Stimulated activated naive CD8-positive, alpha-beta T cell treated with anti-CD3 and anti-CD28 coated beads, Interleukin-15, amount 100 ng/mL, for 72 hours (primary cell): ENCODE data around the gene IRF8.
"Not testable (repeated sequence)": the region's sequence is repeated elsewhere in the genome, so short reads cannot be mapped to it uniquely, and the experiment has no call there.

Experiments used
- ATAC-seq: fragments of 150-1000 bp; cut with Tn5 transposase; 2 replicates; pipeline ENCODE4 v1.10.0; 2021; ENCODE audit warnings: mild to moderate bottlenecking, moderate library complexity
- DNase-seq, 2 donors: peaks; one replicate each; pipeline ENCODE4 v3.0.0; 2021 to 2022
- H3K27ac Mint-ChIP-seq, 2 donors: one replicate each; pipeline ENCODE4 v1.8.0; 2022; ENCODE audit warnings: mild to moderate bottlenecking in 2 of 2, mixed read lengths in 2 of 2, moderate library complexity in 2 of 2
- H3K27me3 Mint-ChIP-seq: one replicate; pipeline ENCODE4 v1.8.0; 2022; ENCODE audit warnings: mixed read lengths
- H3K4me1 Mint-ChIP-seq: one replicate; pipeline ENCODE4 v1.8.0; 2022; ENCODE audit warnings: mild to moderate bottlenecking, mixed read lengths
- H3K4me3 Mint-ChIP-seq, 2 donors: one replicate each; pipeline ENCODE4 v1.8.0; 2022; ENCODE audit warnings: mild to moderate bottlenecking in 2 of 2, mixed read lengths in 2 of 2, moderate library complexity in 1 of 2
- H3K9me3 Mint-ChIP-seq, 2 donors: one replicate each; pipeline ENCODE4 v1.8.0; 2022; ENCODE audit warnings: mixed read lengths in 2 of 2

The IRF8 gene

DNA sequence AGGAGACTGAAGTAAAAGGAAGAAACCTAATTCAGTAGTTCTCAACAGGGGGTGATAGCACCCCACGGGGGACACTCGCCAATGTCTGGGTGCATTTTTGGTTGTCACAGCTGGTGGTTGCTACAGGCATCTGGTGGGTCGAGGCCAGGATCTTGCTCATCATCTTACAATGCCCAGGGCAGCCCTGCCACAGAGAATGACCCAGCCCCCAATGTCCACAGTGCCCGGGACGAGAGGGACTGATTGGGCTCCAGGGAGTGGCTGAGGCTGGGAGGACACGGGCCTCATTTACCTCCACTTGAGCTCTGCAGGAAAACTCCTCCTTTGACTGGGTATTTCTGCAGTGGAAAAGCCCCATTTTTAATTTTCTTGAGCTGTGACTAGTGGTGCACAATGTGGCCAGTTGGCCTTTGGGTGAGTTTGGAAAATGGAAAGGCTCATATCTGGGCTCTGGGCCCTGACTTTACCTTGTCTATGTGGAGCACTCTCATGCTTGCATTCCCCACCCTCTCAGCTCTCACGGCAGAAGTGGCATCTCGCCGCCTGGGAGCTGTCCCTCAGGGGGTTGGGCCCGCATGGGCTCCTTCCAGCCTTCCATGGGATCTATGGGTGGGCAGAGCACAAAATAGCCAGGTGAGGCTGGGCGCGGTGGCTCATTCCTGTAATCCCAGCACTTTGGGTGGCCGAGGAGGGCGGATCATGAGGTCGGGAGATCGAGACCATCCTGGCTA, 37.7 kb upstream of the IRF8 start:
- ATAC-seq (no peak), DNase-seq (no peak)
- Mint-ChIP-seq H3K4me3 (no peak overlapping the region), H3K27ac (peak overlapping the region in 1 of 2 donors; percentile 31), H3K27me3 (no peaks in the 10 kb centered on the region), H3K4me1 (peaks cover 45% of the 10 kb centered on the region), H3K9me3 (peaks cover 6 to 7% of the 10 kb centered on the region in 2 donors)

DNA sequence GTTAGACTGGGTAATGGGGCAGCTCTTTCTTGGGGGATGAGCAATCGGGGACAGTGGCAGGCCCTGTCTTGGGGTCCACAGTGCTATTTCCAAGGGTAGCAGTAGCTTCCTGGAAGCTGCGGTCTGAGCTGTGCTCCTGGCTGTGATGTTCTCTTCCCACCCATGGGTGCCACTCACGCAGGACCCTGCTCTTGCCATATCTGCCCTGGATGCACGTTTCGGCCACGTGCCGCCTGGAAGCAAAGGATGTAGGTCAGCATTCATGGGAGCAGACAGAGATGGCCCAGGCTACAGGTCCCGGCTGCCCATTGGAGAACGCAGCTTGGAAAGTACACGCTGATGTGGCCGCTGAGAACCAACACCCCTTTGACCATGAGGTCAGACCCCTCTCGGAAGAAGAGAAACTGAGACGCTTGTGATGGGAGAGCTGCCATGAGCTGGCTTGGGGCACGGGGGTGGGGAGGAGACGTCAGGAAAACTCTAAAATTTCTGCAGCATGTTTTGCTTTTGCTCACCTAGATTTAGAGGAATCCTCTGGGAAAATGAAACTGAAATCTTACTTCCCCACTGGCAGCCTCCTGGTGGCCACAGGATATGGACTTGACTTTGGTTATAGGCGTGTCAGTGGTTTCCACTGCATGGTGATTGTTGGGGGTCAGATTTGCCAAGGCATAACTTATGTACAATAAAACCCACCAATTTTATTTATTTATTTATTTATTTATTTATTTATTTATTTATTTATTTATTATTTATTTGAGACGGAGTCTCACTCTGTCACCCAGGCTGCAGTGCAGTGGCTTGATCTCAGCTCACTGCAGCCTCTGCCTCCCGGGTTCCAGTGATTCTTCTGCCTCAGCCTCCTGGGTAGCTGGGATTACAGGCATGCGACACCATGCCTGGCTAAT, 36.2 kb upstream of the IRF8 start:
- H3K4me3 Mint-ChIP-seq = no peak overlapping the region
- H3K27ac Mint-ChIP-seq = no peak overlapping the region
- H3K4me1 Mint-ChIP-seq = peaks cover 48% of the 10 kb centered on the region
- DNase-seq = no peak
- peaks cover 6 to 7% of the 10 kb centered on the region in 2 donors for H3K9me3 Mint-ChIP-seq
- ATAC-seq = no peak
- no peaks in the 10 kb centered on the region for H3K27me3 Mint-ChIP-seq

DNA sequence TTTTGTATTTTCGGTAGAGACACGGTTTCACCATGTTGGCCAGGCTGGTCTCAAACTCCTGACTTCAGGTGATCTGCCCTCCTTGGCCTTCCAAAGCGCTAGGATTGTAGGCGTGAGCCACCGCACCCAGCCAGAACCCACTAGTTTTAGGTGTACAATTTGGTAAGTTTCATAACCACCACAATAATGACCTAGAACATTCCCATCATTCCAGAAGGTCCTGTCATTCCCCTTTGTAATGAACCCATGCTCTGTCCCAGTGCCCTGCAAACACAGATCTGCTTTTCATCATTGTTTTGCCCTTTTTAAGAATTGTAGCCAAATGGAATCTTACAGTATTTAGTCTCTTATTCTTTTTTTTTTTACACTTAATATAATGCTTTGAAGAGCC, 35.6 kb upstream of the IRF8 start:
- Mint-ChIP-seq H3K9me3 (peaks cover 6 to 8% of the 10 kb centered on the region in 2 donors), H3K27me3 (no peaks in the 10 kb centered on the region), H3K27ac (no peak overlapping the region), H3K4me1 (peaks cover 45% of the 10 kb centered on the region), H3K4me3 (no peak overlapping the region)
- ATAC-seq = no peak
- no peak for DNase-seq

DNA sequence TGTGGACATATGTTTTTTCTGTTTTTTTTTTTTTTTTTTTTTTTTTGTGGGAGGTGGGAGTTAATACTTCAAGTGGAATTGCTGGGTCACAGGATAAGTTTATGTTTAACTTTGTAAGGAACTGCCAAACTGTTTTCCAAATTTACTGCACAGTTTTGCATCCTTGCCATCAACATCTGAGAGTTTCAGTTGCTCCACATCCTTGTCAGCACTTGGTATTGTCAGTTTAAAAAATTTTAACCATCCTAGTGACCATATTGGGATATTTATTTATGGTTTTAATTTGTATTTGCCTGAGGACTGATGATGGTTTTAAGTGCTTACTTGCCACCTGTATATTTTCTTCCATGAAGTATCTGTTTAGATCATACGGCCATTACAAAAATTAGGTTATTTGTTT, 34.0 kb upstream of the IRF8 start:
- no peak for ATAC-seq
- Mint-ChIP-seq H3K27ac (no peak overlapping the region), H3K27me3 (no peaks in the 10 kb centered on the region), H3K4me3 (no peak overlapping the region), H3K4me1 (peaks cover 49% of the 10 kb centered on the region), H3K9me3 (peaks cover 14 to 16% of the 10 kb centered on the region in 2 donors)
- no peak for DNase-seq

DNA sequence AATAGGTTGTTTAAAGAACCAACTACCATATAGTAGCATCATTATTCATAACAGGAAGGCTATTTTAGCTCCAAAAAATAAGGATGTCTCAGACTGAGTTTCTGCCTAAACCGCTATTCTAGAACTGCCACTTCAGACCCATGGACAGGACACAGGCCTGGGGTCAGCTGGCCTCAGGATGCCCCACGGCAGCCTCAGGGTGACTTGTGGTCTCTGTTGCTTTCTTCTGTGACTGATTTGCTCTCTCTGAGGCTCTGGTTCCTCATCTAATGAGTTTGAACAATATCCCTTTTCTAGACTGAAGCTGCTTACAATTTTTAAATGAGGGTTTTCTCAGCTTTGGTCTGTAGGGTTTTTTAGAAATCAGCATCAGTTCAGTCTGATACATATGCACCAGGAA, 31.8 kb upstream of the IRF8 start:
- no peak overlapping the region for H3K27ac Mint-ChIP-seq

DNA sequence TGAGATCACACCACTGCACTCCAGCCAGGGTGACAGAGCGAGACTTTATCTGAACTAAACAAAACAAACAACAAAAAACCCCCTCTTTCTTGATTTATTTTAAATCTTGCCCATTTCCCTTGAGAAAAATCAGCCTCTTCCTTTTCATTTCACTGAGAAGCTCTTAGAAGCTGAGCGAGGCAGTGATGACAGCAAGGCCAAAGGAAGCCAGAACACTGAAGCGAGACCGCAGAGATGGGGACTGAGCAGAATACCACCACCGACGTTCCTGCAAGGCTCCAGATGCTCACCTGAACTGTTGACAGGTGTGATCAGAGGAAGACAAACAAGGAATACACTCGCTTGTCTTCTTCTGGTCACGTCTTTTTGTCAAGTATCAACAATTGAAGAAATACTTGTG, 30.5 kb upstream of the IRF8 start:
- peaks cover 14 to 16% of the 10 kb centered on the region in 2 donors for H3K9me3 Mint-ChIP-seq
- H3K4me1 Mint-ChIP-seq = peaks cover 53% of the 10 kb centered on the region
- ATAC-seq = no peak
- DNase-seq = no peak
- H3K27me3 Mint-ChIP-seq = peaks cover 7% of the 10 kb centered on the region
- no peak overlapping the region for H3K4me3 Mint-ChIP-seq
- H3K27ac Mint-ChIP-seq = peak overlapping the region; percentile 2 to 20

More for the DNA sequence above, 31.8 kb upstream of the IRF8 start:
- no peak for ATAC-seq
- no peaks in the 10 kb centered on the region for H3K27me3 Mint-ChIP-seq
- peaks cover 14 to 16% of the 10 kb centered on the region in 2 donors for H3K9me3 Mint-ChIP-seq
- H3K4me3 Mint-ChIP-seq = no peak overlapping the region
- DNase-seq = no peak
- peaks cover 56% of the 10 kb centered on the region for H3K4me1 Mint-ChIP-seq

DNA sequence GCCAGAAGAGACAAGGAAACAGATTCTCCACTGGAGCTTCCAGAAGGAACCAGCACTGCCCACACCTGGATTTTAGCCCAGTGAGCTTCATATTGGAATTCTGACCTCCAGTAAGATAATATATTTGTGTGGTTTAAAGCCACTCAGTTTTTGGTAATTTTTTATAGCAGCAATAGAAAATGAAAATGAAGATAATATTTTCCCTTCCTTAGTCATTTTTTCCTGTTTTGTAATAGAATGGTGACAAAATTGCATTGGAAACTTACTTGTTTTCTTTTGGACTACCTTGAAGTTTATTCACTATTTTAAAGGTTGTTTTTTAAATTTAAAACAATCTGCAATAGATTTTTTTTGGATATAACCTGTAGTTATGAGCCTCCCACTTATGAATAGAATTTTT, 29.8 kb upstream of the IRF8 start:
- H3K9me3 Mint-ChIP-seq = peaks cover 8 to 10% of the 10 kb centered on the region in 2 donors
- peaks cover 10% of the 10 kb centered on the region for H3K27me3 Mint-ChIP-seq
- no peak overlapping the region for H3K4me3 Mint-ChIP-seq
- DNase-seq (no peak), ATAC-seq (no peak)
- H3K27ac Mint-ChIP-seq = no peak overlapping the region
- peaks cover 53% of the 10 kb centered on the region for H3K4me1 Mint-ChIP-seq

DNA sequence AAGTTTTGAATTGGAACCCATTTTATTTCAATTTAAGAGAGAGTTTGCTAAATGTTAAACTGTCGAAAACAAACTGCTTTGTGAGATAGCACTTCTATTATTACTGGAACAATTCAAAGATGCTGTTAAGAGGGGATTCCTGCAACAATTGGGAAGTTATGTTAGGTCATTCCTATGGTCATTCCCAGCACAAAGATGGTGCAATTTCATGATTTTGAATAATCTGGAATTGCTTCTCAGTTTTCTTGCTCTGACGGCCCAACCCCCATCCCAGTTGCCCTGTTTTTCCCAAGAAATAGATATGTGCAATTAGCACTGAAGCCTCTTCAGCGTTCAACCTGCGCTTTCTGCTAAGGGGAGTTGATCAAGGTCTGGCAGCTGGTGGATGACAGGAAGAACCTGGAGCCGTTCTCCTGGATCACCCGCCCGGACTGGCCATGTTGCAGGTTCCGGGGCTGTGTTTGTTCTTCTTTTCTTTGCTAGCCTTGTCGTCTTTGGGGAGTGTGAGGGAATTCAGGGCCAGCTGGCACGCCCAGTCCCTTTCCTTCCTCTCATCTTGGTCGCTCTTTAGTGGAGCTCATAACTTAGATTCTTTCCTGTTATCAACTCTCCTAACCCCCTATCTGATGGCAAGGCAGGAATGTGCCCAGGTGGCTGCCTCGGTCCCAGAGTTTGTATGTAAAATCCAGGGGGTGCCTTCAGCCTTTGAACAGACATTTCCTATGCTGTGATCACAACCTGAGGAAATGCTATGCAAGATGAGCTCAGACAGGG, 29.0 kb upstream of the IRF8 start:
- DNase-seq = no peak
- Mint-ChIP-seq H3K4me1 (peaks cover 53% of the 10 kb centered on the region), H3K9me3 (peaks cover 8 to 9% of the 10 kb centered on the region in 2 donors), H3K27ac (peak overlapping the region; percentile 35 to 76), H3K4me3 (peak overlapping the region; percentile 52 to 53), H3K27me3 (peaks cover 17% of the 10 kb centered on the region)
- no peak for ATAC-seq

DNA sequence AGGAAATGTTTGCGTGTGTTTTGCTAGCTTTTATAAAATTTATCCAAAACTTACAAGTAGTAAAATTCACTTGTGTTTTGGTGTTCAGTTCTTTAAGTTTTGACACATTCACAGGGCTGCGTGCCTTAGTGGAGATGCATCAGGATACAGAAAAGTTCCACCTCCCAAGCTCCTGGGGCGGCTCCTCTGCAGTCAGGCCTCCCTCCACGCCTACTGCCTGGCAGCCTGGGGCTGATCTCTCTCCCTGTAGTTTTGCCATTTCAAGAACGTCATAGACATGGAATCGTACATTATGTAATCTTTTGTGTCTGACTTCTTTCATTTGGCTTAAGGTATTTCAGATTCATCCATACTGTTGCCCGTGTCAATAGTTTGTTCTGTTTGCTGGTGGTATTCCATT, 27.2 kb upstream of the IRF8 start:
- Mint-ChIP-seq H3K27me3 (peaks cover 35% of the 10 kb centered on the region), H3K4me3 (peak overlapping the region; percentile 57 to 80), H3K4me1 (peaks cover 50% of the 10 kb centered on the region), H3K27ac (peak overlapping the region; percentile 71 to 96), H3K9me3 (peaks cover 8 to 9% of the 10 kb centered on the region in 2 donors)
- no peak for DNase-seq
- ATAC-seq = no peak

DNA sequence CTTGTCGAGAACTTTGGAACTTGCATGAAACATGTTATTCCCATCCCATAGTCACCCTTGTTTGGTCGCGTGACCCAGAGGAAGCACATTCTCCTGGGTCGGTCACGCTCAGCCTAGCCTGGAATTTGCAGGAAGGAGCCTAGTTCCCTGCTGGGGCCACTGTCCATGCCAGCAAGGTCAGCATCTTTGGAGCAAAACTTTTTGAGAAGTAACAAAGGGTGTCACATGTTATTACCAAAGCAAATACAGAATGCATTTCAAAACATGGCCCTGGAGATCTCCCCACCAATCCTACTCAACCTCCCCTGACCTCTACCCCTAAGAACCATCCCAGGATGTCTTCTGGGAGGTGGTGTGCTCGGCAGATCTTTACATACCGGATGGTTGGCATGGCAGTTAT, 26.2 kb upstream of the IRF8 start:
- Mint-ChIP-seq H3K4me3 (no peak overlapping the region), H3K27me3 (peaks cover 39% of the 10 kb centered on the region), H3K9me3 (peaks cover 8 to 9% of the 10 kb centered on the region in 2 donors), H3K27ac (no peak overlapping the region), H3K4me1 (peaks cover 40% of the 10 kb centered on the region)
- DNase-seq (no peak), ATAC-seq (no peak)

DNA sequence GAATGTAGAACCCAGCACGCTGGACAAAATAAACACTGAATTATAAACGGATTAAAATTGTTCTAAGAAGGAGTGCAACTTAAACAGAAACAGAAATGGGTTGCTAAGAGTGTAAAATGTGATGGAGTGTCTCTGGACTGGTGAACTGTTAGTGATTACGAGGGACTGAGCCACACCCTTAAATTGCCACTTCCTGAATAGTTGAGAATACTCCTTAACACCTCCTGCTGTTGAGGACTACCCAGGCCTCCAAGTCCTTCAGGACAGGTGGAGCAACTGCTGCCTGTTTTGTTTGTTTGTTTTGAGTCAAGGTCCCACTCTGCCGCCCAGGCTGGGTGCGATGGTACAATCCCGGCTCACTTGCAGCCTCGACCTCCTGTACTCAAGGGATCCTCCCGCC, 25.8 kb upstream of the IRF8 start:
- Mint-ChIP-seq H3K27ac (no peak overlapping the region), H3K9me3 (peaks cover 8 to 9% of the 10 kb centered on the region in 2 donors), H3K4me1 (peaks cover 40% of the 10 kb centered on the region), H3K4me3 (no peak overlapping the region), H3K27me3 (peaks cover 39% of the 10 kb centered on the region)
- ATAC-seq = no peak
- no peak for DNase-seq

DNA sequence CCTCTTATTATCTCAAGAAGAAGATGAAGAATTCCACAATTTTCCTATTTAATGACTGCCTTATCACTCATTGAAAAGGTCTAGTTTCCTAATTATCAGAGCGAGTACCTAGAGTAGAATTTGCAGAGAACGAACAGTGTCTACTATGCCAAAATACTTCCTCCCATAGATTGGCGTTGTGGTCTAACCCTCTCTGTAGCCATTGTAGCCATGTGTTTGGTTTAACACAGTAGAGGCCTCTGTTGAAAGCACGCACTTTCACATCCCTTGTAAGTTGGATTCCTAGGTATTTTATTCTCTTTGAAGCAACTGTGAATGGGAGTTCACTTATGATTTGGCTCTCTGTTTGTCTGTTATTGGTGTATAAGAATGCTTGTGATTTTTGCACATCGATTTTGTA, 24.9 kb upstream of the IRF8 start:
- not testable (repeated sequence) for H3K27ac Mint-ChIP-seq, H3K9me3 Mint-ChIP-seq, H3K4me3 Mint-ChIP-seq, DNase-seq, ATAC-seq
- Mint-ChIP-seq H3K4me1 (peaks cover 34% of the 10 kb centered on the region), H3K27me3 (peaks cover 39% of the 10 kb centered on the region)

DNA sequence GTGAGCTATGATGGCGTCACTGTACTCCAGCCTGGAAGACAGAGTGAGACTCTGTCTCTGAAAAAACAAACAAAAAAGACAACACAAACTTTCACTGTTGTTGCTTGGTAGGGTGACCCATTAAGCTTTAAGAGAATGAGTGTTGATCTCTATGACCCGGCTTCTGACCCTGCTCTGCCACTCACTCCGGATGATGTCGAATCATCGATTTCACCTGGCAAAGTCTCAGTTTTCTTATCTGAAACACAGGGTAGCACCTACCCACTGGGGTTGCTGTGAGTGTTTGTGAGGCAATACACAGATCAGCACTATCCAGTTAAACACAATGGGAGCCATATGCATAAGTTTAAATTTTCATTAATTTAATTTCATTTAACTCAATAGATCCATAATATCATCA, 20.6 kb upstream of the IRF8 start:
- Mint-ChIP-seq H3K4me1 (peaks cover 44% of the 10 kb centered on the region), H3K9me3 (no peaks in the 10 kb centered on the region), H3K27ac (no peak overlapping the region), H3K27me3 (peaks cover 38% of the 10 kb centered on the region), H3K4me3 (no peak overlapping the region)
- no peak for ATAC-seq
- DNase-seq = no peak

DNA sequence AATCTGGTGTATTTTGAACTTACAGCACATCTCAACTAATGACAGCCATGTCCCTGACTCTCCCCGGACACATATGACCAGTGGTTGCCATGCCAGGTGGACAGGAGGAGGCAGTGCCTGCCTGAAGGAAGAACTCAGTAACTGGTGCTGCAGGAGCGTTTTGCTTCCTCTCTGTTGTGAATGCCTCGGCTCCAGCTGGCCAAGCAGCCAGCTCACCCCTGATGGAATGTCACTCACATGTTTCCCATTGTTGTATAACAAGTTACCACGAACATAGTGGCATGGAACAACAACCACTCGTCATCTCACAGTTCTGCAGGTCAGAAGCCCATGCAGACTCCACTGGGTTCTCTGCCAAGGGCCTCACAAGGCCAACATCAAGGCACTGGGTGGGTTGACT, 20.1 kb upstream of the IRF8 start:
- H3K4me1 Mint-ChIP-seq = peaks cover 49% of the 10 kb centered on the region
- H3K4me3 Mint-ChIP-seq = no peak overlapping the region
- no peaks in the 10 kb centered on the region for H3K9me3 Mint-ChIP-seq
- H3K27me3 Mint-ChIP-seq = peaks cover 39% of the 10 kb centered on the region
- no peak for ATAC-seq
- DNase-seq = no peak
- H3K27ac Mint-ChIP-seq = no peak overlapping the region

DNA sequence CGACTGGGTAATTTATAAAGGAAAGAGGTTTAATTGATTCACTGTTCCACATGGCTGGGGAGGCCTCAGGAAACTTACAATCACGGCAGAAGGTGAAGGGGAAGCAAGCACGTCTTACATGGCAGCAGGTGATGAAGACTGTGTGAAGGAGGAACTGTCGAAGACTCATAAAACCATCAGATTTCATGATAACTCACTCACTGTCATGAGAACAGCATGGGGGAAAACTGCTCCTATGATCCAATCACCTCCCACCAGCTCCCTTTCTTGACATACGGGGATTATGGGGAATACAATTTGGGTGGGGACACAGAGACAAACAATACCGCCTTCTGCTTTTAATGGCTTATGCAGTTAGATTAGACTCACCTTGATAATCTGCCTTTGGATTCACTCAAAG, 19.4 kb upstream of the IRF8 start:
- ATAC-seq (no peak), DNase-seq (no peak)
- peaks cover 43% of the 10 kb centered on the region for H3K27me3 Mint-ChIP-seq
- no peak overlapping the region for H3K27ac Mint-ChIP-seq
- H3K9me3 Mint-ChIP-seq = no peaks in the 10 kb centered on the region
- no peak overlapping the region for H3K4me3 Mint-ChIP-seq
- peaks cover 56% of the 10 kb centered on the region for H3K4me1 Mint-ChIP-seq
